Measurements from ENCODE around the gene LIPH. TPM values are rescaled to one million over a fixed set of nuclear protein-coding genes. Genes with fewer than 3 reads are reported as not detected.

The LIPH gene
- total and polyA plus RNA-seq, 10 of the 15 experiments (the other 5 are each of a cell fraction or from before 2014, with no cell fraction given) = 2.2 to 11.1 (median 5.4) TPM

- TF ChIP-seq, protein P1, sequence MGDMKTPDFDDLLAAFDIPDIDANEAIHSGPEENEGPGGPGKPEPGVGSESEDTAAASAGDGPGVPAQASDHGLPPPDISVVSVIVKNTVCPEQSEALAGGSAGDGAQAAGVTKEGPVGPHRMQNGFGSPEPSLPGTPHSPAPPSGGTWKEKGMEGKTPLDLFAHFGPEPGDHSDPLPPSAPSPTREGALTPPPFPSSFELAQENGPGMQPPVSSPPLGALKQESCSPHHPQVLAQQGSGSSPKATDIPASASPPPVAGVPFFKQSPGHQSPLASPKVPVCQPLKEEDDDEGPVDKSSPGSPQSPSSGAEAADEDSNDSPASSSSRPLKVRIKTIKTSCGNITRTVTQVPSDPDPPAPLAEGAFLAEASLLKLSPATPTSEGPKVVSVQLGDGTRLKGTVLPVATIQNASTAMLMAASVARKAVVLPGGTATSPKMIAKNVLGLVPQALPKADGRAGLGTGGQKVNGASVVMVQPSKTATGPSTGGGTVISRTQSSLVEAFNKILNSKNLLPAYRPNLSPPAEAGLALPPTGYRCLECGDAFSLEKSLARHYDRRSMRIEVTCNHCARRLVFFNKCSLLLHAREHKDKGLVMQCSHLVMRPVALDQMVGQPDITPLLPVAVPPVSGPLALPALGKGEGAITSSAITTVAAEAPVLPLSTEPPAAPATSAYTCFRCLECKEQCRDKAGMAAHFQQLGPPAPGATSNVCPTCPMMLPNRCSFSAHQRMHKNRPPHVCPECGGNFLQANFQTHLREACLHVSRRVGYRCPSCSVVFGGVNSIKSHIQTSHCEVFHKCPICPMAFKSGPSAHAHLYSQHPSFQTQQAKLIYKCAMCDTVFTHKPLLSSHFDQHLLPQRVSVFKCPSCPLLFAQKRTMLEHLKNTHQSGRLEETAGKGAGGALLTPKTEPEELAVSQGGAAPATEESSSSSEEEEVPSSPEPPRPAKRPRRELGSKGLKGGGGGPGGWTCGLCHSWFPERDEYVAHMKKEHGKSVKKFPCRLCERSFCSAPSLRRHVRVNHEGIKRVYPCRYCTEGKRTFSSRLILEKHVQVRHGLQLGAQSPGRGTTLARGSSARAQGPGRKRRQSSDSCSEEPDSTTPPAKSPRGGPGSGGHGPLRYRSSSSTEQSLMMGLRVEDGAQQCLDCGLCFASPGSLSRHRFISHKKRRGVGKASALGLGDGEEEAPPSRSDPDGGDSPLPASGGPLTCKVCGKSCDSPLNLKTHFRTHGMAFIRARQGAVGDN (IDR thresholded peaks at IDR 0.05) = no peak
- TF ChIP-seq CBX3 (IDR thresholded peaks at IDR 0.05; ENCODE audit: borderline replicate concordance, low read depth) = no peak
Measured at GRCh38 chr3:185502987-185503386, 49.4 kb downstream of the LIPH start (continued).

DNA sequence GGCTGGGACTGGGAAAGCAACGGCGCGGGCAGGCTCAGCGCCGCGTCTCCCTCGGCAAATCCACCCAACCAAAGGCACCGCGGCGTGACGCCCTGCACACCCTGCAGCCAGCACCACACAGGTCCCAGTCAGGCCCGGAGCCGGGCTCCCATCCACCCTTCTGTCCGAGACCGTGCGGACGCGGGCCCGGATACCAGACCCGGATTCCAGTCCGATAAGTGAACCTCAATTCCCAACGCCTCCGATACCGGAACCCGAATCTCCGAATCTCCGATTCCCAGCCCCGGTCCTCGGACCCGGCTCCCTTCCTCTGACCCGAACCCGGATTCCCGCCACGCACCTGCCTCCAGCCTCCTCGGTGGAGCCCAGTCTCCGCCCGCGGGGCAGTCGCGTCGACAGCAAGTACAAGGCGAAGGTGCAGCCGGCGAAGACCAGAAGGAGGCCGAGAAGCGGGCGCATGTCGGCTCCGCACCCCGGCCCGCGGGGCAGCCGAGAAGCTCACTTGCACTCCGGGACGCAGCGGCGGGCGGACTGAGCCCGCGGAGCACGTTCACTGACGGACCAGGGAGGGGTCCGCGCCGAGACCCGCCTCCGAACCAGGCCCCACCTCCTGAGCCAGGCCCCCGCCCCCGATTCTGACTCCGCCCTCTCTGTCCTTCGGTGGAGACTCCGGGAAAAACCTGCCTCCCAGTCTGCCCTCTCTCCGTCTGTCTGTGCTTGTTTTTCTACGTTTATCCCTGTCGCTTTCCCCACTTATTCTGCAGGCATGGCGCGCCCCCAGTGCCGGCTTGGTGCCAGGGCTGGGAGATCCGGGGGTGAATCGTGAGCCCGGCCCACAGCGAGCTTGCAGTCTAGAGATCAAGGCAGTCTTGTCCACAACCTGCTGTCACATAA, 53.6 kb downstream of the LIPH start, which contains the start of gene TMEM41A:
Gene TMEM41A, minus strand, starts transcription at position 533 of the 894 bp plus-strand sequence. Its CDS starts 74 bp downstream, at position 459.
- Histone ChIP-seq H3K36me3 (ENCODE audit: control insufficient read depth in 2 of 2, insufficient read depth in 2 of 2, low read length in 1 of 2) (peaks cover 5 to 13% of the 10 kb centered on the region in 2 experiments; a peak in 3 of 4 replicates), H3K9ac (ENCODE audit: control insufficient read depth, insufficient read depth, low read length) (peak within 1 kb of the TSS; percentile 91), H3K79me2 (ENCODE audit: control insufficient read depth, insufficient read depth, low read length) (peaks cover 29% of the 10 kb centered on the region), H3K27ac (ENCODE audit: control insufficient read depth, insufficient read depth) (peak within 1 kb of the TSS; percentile 87), H3K4me3 (peak within 1 kb of the TSS; percentile 92), H4K20me1 (ENCODE audit: control insufficient read depth, insufficient read depth) (no peaks in the 10 kb centered on the region), H3K4me1 (ENCODE audit: control insufficient read depth, insufficient read depth, low read length) (peaks cover 9% of the 10 kb centered on the region), H3K4me2 (ENCODE audit: control insufficient read depth, insufficient read depth) (peak within 1 kb of the TSS; percentile 78), H3K9me3 (replicated peaks; ENCODE audit: control insufficient read depth, insufficient read depth, low read length) (no peaks in the 10 kb centered on the region), H2AFZ (ENCODE audit: control insufficient read depth, low read depth, low read length) (peak within 1 kb of the TSS; percentile 99), H3K27me3 (replicated peaks in 1 of 2; ENCODE audit: control insufficient read depth in 2 of 2, insufficient read depth in 2 of 2, low read length in 1 of 2) (no peaks in the 10 kb centered on the region)
- CTCF ChIA-PET = interaction anchor here (1.0 to 1.8 kb wide), 4 partner anchors 59 to 135 kb away, joined by 3 to 6 read pairs (median 3); partner anchors contain the start of gene MAP3K13
- in situ Hi-C loops (cut with MboI) (no loop called here), intact Hi-C loops (cut with micrococcal nuclease; ENCODE audit: unreplicated experiment) (loop anchor here (1.0 kb wide), 2 partner anchors 61 to 77 kb away; no protein-coding TSS in a partner anchor)
- FAIRE-seq = peak; percentile 66
- DNase-seq (ENCODE audit: low read depth, low spot score) = peak; percentile 53
- SMC1A ChIA-PET (ENCODE audit: uncharacterized antibody, unreplicated experiment) = interaction anchor here (0.7 to 1.4 kb wide), 2 partner anchors 60 to 77 kb away, joined by 6 to 7 read pairs; no protein-coding TSS in a partner anchor
- BruUV-seq (replicated peaks) = TSS peak; percentile 53
- POLR2A ChIA-PET = interaction anchor here (0.6 to 1.3 kb wide), 6 partner anchors 40 to 469 kb away, joined by 3 to 4 read pairs (median 3); partner anchors contain the start of genes LIPH and SENP2
- peak; percentile 98 for ATAC-seq
- 6% methylated on average over 82 of the region's 82 CpGs for WGBS (ENCODE audit: insufficient coverage, insufficient replicate concordance, low lambda C conversion rate, missing lambda C conversion rate)
- RAD21 ChIA-PET (ENCODE audit: unreplicated experiment) = interaction anchor here (1.1 to 1.4 kb wide), 2 partner anchors 48 to 60 kb away, joined by 5 to 11 read pairs; no protein-coding TSS in a partner anchor
- TF ChIP-seq, protein P1 (IDR thresholded peaks at IDR 0.05) = peak; percentile 45
- TF ChIP-seq SMARCA5 (IDR thresholded peaks at IDR 0.05) (peak; percentile 84), CREB1 (IDR thresholded peaks at IDR 0.05; ENCODE audit: low read depth) (peak; percentile 83), POLR2A (IDR thresholded peaks at IDR 0.05; ENCODE audit: low read depth, low read length) (peak; percentile 99)
- TF ChIP-seq, protein P2, sequence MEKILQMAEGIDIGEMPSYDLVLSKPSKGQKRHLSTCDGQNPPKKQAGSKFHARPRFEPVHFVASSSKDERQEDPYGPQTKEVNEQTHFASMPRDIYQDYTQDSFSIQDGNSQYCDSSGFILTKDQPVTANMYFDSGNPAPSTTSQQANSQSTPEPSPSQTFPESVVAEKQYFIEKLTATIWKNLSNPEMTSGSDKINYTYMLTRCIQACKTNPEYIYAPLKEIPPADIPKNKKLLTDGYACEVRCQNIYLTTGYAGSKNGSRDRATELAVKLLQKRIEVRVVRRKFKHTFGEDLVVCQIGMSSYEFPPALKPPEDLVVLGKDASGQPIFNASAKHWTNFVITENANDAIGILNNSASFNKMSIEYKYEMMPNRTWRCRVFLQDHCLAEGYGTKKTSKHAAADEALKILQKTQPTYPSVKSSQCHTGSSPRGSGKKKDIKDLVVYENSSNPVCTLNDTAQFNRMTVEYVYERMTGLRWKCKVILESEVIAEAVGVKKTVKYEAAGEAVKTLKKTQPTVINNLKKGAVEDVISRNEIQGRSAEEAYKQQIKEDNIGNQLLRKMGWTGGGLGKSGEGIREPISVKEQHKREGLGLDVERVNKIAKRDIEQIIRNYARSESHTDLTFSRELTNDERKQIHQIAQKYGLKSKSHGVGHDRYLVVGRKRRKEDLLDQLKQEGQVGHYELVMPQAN (conservative IDR thresholded peaks at IDR 0.05) = peak; percentile 77

Data from GM12878 (cell line).